Epithelial cell of proximal tubule (primary cell): Measurements from ENCODE around the gene ZNF280C. TPM values are rescaled to one million over a fixed set of nuclear protein-coding genes. Genes with fewer than 3 reads are reported as not detected.

ENCODE experiments used
- DNase-seq: peaks from one replicate; pipeline ENCODE4 v3.0.0-alpha.2; 2011; ENCODE audit warnings: low read depth
- H3K4me3 ChIP-seq: 2 replicates; pipeline ENCODE4 v1.5.1; 2011; ENCODE audit warnings: low read depth, mild to moderate bottlenecking, low read length
- CTCF ChIP-seq: conservative IDR thresholded peaks from 2 replicates; pipeline ENCODE4 v1.5.1; 2012; ENCODE audit warnings: low read depth, mild to moderate bottlenecking, low read length
- total RNA-seq: library from RNA; depleted of rRNA; stranded (reverse); fragments of >200 nt; gene quantifications from 2 replicates; pipeline ENCODE4 v1.2.3, GENCODE V29; 2015

Gene ZNF280C
- total RNA-seq, 1 donor from 2014 or later = 2.8 TPM

- H3K4me3 ChIP-seq = peak within 1 kb of the TSS; percentile 78
- no peak for DNase-seq
- TF ChIP-seq CTCF = no peak
These were observed 102.8 kb downstream of the ZNF280C start, which contains the start of gene AIFM1 for GRCh38 chrX:130165703-130166502. Gene AIFM1 (minus strand): TSS chrX:130165841. CDS start chrX:130165656, 185 bp downstream.

- no peak for TF ChIP-seq CTCF
- H3K4me3 ChIP-seq = peak overlapping the region; percentile 78
- no peak for DNase-seq
These were observed 103.5 kb downstream of the ZNF280C start for GRCh38 chrX:130165181-130165702.

GRCh38 chrX:130163398-130163797, 105.3 kb downstream of the ZNF280C start:
- TF ChIP-seq CTCF = no peak
- peak overlapping the region; percentile 38 for H3K4me3 ChIP-seq
- no peak for DNase-seq

- H3K4me3 ChIP-seq = peak overlapping the region; percentile 8
- no peak for TF ChIP-seq CTCF
- DNase-seq = no peak
These were observed 106.5 kb downstream of the ZNF280C start for GRCh38 chrX:130162094-130162735.

- no peak overlapping the region for H3K4me3 ChIP-seq
- DNase-seq = no peak
- no peak for TF ChIP-seq CTCF
These were observed 108.9 kb downstream of the ZNF280C start for GRCh38 chrX:130159776-130160175.

- no peak overlapping the region for H3K4me3 ChIP-seq
- no peak for DNase-seq
These were observed 110.4 kb downstream of the ZNF280C start for GRCh38 chrX:130158311-130158710.

More at GRCh38 chrX:130158311-130158710, 110.4 kb downstream of the ZNF280C start:
- TF ChIP-seq CTCF = no peak
